ENCODE results near the gene FOXP3.

The FOXP3 gene

GRCh38 chrX:49268702-49269009 lies 4.1 kb upstream of the FOXP3 start:
- H3K4me3 ChIP-seq (replicated peaks; ENCODE audit: low read depth, low read length): peak overlapping the region; percentile 49
- DNase-seq (ENCODE audit: extremely low read depth, low read depth): no peak
- TF ChIP-seq CTCF (IDR thresholded peaks at IDR 0.05; ENCODE audit: low read depth, low read length, missing control alignments): no peak

DNA sequence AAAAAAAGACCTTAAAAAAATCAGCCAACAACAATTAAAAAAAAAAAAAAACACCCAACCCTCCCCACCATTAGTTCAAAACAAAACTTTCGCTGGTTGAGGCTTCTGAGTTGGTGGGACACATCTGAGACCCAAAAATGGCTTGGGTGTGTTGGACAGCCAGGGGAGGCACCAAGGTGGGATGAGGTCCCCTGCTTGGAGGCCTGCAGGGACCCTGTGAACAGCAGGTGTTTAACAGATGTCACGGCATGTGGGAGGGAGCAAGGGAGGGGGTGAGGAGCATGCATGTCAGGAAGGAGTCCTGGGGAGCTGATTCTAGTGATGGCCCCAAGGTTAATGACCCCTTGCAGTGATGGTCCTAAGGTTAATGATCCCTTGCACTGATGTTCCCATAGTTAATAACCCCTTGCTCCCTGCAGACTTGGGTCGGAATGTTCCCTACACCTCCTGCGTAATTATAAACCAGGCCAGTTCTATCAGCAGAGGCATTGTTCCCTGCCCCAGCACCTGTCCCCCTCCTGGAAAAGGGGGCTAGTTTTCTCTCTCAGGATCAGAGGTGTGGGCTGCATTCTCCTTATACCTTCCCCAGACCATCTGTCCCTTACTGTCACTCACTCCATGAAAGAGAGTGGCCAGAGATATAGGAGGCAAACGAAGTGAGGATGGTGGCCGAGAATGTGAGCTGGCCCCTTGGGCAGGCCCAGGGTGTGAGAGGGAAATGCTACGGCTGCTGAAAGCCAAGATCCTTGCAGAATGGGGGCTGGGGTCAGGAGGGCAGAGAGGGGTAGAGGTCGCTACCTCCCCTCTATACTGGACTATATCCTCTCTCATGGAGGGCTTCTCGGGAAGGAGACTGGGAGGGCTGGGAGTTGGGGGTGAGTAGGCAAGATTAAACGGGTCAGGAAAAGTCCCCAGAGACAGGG lies 2.3 kb upstream of the FOXP3 start:
- no peak for DNase-seq (ENCODE audit: extremely low read depth, low read depth)
- no peak for TF ChIP-seq CTCF (IDR thresholded peaks at IDR 0.05; ENCODE audit: low read depth, low read length, missing control alignments)
- H3K4me3 ChIP-seq (replicated peaks; ENCODE audit: low read depth, low read length): no peak overlapping the region

DNA sequence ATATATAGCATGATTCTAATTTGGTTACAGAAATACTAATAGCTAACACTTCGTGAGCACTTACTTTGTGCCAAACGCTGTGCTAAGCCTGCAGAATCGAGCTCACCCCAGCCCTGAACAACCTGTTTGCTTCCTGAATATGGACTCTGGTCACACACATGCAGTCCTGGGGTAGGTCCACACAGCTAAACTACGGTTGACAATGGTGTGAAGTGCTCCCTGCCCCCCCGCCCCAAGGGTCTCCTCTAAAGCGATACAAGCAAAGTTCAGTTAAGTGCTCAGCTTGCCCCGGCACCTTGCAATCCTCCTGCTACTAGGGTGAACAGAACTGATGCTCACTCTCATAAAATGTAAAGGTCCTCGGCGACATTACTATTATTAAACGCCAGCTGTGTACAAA lies 879 bp downstream of the FOXP3 start:
- no peak for TF ChIP-seq CTCF (IDR thresholded peaks at IDR 0.05; ENCODE audit: low read depth, low read length, missing control alignments)

DNA sequence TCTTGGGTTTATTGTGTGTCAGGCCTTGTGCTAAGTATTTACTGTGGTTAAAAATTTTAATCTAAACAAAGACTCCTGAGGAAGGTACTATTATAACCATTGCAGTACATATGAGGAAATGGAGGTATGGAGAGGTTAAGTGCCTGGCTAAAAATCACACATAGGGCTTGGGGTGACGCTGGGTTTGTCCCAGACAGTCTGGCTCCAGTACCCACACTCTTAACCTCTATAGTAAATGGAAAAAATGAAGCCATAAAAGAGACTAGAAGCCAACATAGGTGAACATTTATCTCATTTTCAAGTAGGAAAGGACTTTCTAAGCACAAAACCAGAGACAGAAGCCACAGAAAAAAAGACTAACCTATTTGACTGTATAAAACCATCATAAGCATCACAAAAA lies 1.9 kb downstream of the FOXP3 start:
- H3K4me3 ChIP-seq (replicated peaks; ENCODE audit: low read depth, low read length): no peak overlapping the region
- no peak for TF ChIP-seq CTCF (IDR thresholded peaks at IDR 0.05; ENCODE audit: low read depth, low read length, missing control alignments)
- no peak for DNase-seq (ENCODE audit: extremely low read depth, low read depth)

More for the DNA sequence above, 879 bp downstream of the FOXP3 start:
- DNase-seq (ENCODE audit: extremely low read depth, low read depth): no peak
- no peak overlapping the region for H3K4me3 ChIP-seq (replicated peaks; ENCODE audit: low read depth, low read length)

GRCh38 chrX:49260221-49260985 lies 4.1 kb downstream of the FOXP3 start:
- DNase-seq (ENCODE audit: extremely low read depth, low read depth): no peak
- H3K4me3 ChIP-seq (replicated peaks; ENCODE audit: low read depth, low read length): no peak overlapping the region
- TF ChIP-seq CTCF (IDR thresholded peaks at IDR 0.05; ENCODE audit: low read depth, low read length, missing control alignments): no peak

- TF ChIP-seq CTCF (IDR thresholded peaks at IDR 0.05; ENCODE audit: low read depth, low read length, missing control alignments): no peak
- no peak overlapping the region for H3K4me3 ChIP-seq (replicated peaks; ENCODE audit: low read depth, low read length)
- DNase-seq (ENCODE audit: extremely low read depth, low read depth): no peak
Measured at GRCh38 chrX:49258749-49259124, 5.8 kb downstream of the FOXP3 start.
